Endothelial cell of umbilical vein (primary cell): ENCODE results near the gene TMEM131. TPM values are rescaled to one million over a fixed set of nuclear protein-coding genes. Genes with fewer than 3 reads are reported as not detected.

ENCODE experiments used
- BruUV-seq: library from RNA; stranded (reverse); fragments of 400-500 nt; replicated peaks from 2 replicates; lab custom pipeline; 2021; lab: Mats Ljungman, UMichigan
- CTCF ChIA-PET: fragments of 300-600, 350-600 bp; sonication (Branson Sonifier 250); formaldehyde crosslinking; loops from one replicate; lab custom pipeline; 2021; ENCODE audit warnings: antibody characterized with exemption, inconsistent platforms; lab: Charles Lee
- POLR2A ChIA-PET: fragments of 300-600, 350-600 bp; sonication (Branson Sonifier 250); formaldehyde crosslinking; loops from one replicate; lab custom pipeline; 2021; ENCODE audit warnings: antibody characterized with exemption, inconsistent platforms; lab: Charles Lee
- DNase-seq: peaks from one replicate; pipeline ENCODE4 v3.0.0-alpha.2; 2011; ENCODE audit warnings: low read depth, low spot score
- FAIRE-seq: peaks from 2 replicates; lab custom pipeline; 2011; peaks lifted over from hg19 to GRCh38; lab: Jason Lieb, UNC
- H2AFZ ChIP-seq: 2 replicates; pipeline ENCODE4 v1.6.0; 2012; ENCODE audit warnings: low read depth, low read length, control low read depth, inconsistent platforms
- H3K27ac ChIP-seq: 2 replicates; pipeline ENCODE4 v1.5.1; 2011; ENCODE audit warnings: low read depth, mild to moderate bottlenecking, control low read depth, low read length, moderate library complexity; ENCODE audit not compliant: insufficient read depth
- H3K27me3 ChIP-seq, 2 experiments: 2 replicates each; pipeline versions ENCODE4 v1.6.0 to v1.6.1; 2011; ENCODE audit warnings: low read length in 2 of 2, mixed read lengths in 1 of 2; ENCODE audit not compliant: control insufficient read depth in 2 of 2, insufficient read depth in 2 of 2
- H3K36me3 ChIP-seq, 2 experiments: 2 replicates in 1 of 2; 3 replicates in 1 of 2; pipeline ENCODE4 v1.5.1; 2011; ENCODE audit warnings: low read length in 2 of 2, mild to moderate bottlenecking in 1 of 2, moderate library complexity in 1 of 2; ENCODE audit not compliant: control insufficient read depth in 2 of 2, insufficient read depth in 2 of 2; ENCODE audit errors: extremely low read depth in 1 of 2
- H3K4me1 ChIP-seq: 3 replicates; pipeline ENCODE4 v1.5.1; 2011; ENCODE audit warnings: mild to moderate bottlenecking, low read length; ENCODE audit not compliant: control insufficient read depth, insufficient read depth; ENCODE audit errors: extremely low read depth
- H3K4me2 ChIP-seq: 2 replicates; pipeline ENCODE4 v1.6.1; 2011; ENCODE audit warnings: low read length, control low read depth, mixed read lengths; ENCODE audit not compliant: insufficient read depth
- H3K4me3 ChIP-seq, 3 experiments: fragments of 200-600 bp in 1 of 3; sonication (generic), shearing (Covaris generic) in 1 of 3; replicated peaks in 1 of 3; 2 replicates each; pipeline ENCODE4 v1.5.1; 2011 to 2016; ENCODE audit warnings: control low read depth in 3 of 3, low read length in 3 of 3, mild to moderate bottlenecking in 2 of 3, inconsistent platforms in 1 of 3, low read depth in 1 of 3, moderate library complexity in 1 of 3; ENCODE audit not compliant: insufficient read depth in 1 of 3
- H3K79me2 ChIP-seq: 2 replicates; pipeline ENCODE4 v1.6.0; 2012; ENCODE audit warnings: low read length, inconsistent platforms; ENCODE audit not compliant: control insufficient read depth, insufficient read depth
- H3K9ac ChIP-seq: replicated peaks from 2 replicates; pipeline ENCODE3; 2011; ENCODE audit warnings: low read length, control low read depth; ENCODE audit not compliant: insufficient read depth; ENCODE audit errors: extremely low read depth
- H3K9me1 ChIP-seq: replicated peaks from 3 replicates; pipeline ENCODE4 v1.6.0; 2011; ENCODE audit warnings: mild to moderate bottlenecking, low read length; ENCODE audit not compliant: control insufficient read depth, insufficient read depth; ENCODE audit errors: extremely low read depth
- H3K9me3 ChIP-seq: replicated peaks from 2 replicates; pipeline ENCODE4 v1.5.1; 2012; ENCODE audit warnings: low read length, inconsistent platforms; ENCODE audit not compliant: control insufficient read depth, insufficient read depth
- H4K20me1 ChIP-seq: replicated peaks from 2 replicates; pipeline ENCODE3; 2011; ENCODE audit warnings: mild to moderate bottlenecking, low read length; ENCODE audit not compliant: control insufficient read depth, insufficient read depth; ENCODE audit errors: extremely low read depth
- EZH2 ChIP-seq: IDR thresholded peaks from 2 replicates; pipeline ENCODE4 v1.6.1; 2012; ENCODE audit warnings: borderline replicate concordance, low read depth, mild to moderate bottlenecking, moderate library complexity, low read length, inconsistent platforms; ENCODE audit not compliant: severe bottlenecking
- FOS ChIP-seq: IDR thresholded peaks from 2 replicates; pipeline ENCODE4 v1.6.1; 2011; ENCODE audit warnings: mild to moderate bottlenecking, low read length, moderate library complexity, borderline replicate concordance; ENCODE audit not compliant: insufficient read depth
- GATA2 ChIP-seq: IDR thresholded peaks from 2 replicates; pipeline ENCODE4 v1.7.0; 2011; ENCODE audit warnings: low read depth, mild to moderate bottlenecking, moderate library complexity, mixed read lengths, low read length; ENCODE audit not compliant: insufficient read length, insufficient read depth
- JUN ChIP-seq: IDR thresholded peaks from 2 replicates; pipeline ENCODE4 v1.6.1; 2011; ENCODE audit warnings: borderline replicate concordance, low read depth; ENCODE audit not compliant: insufficient read length, insufficient read depth
- MAX ChIP-seq: IDR thresholded peaks from 2 replicates; pipeline ENCODE4 v1.6.1; 2011; ENCODE audit not compliant: insufficient read depth, insufficient read length
- MYC ChIP-seq: IDR thresholded peaks from one replicate; pipeline ENCODE4 v1.6.1; 2011; ENCODE audit warnings: mild to moderate bottlenecking, low read depth, low read length
- POLR2A ChIP-seq: IDR thresholded peaks from 2 replicates; pipeline ENCODE4 v1.6.1; 2012; ENCODE audit warnings: low read depth, mild to moderate bottlenecking, control low read depth, low read length
- POLR2AphosphoS5 ChIP-seq: IDR thresholded peaks from 2 replicates; pipeline ENCODE4 v1.6.1; 2012; ENCODE audit warnings: low read depth, mild to moderate bottlenecking, control low read depth, low read length, moderate library complexity; ENCODE audit not compliant: insufficient read depth
- dilution Hi-C: fragments of 300-500 bp; cut with MboI; formaldehyde crosslinking; loops from one replicate; pipeline ENCODE4 v1.15.0; 2019; ENCODE audit warnings: low sequenced_read_pairs; ENCODE audit not compliant: extremely low pct_ligation_motif_present
- intact Hi-C: fragments of 100-400 bp; cut with micrococcal nuclease; formaldehyde crosslinking; loops from one replicate; pipeline ENCODE4 v1.10.0; 2022
- polyA plus RNA-seq, 4 experiments: library from polyadenylated mRNA; depleted of rRNA in 3 of 4; stranded (reverse) in 3 of 4; unstranded in 1 of 4; fragments of >200 nt; gene quantifications; 2 replicates each; pipeline versions ENCODE4 v1.2.1 to v1.2.3, GENCODE V29; 2011 to 2012; ENCODE audit warnings: missing spikeins in 1 of 4
- small RNA-seq: library from RNA; depleted of rRNA; stranded (forward); fragments of <200 nt; gene quantifications from one replicate; pipeline ENCODE3, GENCODE V24; 2012; ENCODE audit warnings: low replicate concordance, low read depth; ENCODE audit not compliant: insufficient read depth, insufficient read length
- total RNA-seq: library from RNA; stranded (reverse); gene quantifications from 2 replicates; pipeline ENCODE4 v1.2.3, GENCODE V29; 2021
- TF ChIP-seq, protein P1 (sequence below), 2 donors: IDR thresholded peaks; 1 replicate in 1 of 2; 2 replicates in 1 of 2; pipeline ENCODE4 v1.5.1; 2011; ENCODE audit warnings: low read length in 2 of 2, mild to moderate bottlenecking in 2 of 2, moderate library complexity in 2 of 2, control low read depth in 1 of 2, inconsistent platforms in 1 of 2, low read depth in 1 of 2; ENCODE audit not compliant: insufficient read depth in 1 of 2; ENCODE audit errors: extremely low read depth in 1 of 2

TMEM131 gene
- total and polyA plus RNA-seq, 2 donors (not counting 3 experiments of a cell fraction or from before 2014, with no cell fraction given): 12.2 to 28.6 TPM

DNA sequence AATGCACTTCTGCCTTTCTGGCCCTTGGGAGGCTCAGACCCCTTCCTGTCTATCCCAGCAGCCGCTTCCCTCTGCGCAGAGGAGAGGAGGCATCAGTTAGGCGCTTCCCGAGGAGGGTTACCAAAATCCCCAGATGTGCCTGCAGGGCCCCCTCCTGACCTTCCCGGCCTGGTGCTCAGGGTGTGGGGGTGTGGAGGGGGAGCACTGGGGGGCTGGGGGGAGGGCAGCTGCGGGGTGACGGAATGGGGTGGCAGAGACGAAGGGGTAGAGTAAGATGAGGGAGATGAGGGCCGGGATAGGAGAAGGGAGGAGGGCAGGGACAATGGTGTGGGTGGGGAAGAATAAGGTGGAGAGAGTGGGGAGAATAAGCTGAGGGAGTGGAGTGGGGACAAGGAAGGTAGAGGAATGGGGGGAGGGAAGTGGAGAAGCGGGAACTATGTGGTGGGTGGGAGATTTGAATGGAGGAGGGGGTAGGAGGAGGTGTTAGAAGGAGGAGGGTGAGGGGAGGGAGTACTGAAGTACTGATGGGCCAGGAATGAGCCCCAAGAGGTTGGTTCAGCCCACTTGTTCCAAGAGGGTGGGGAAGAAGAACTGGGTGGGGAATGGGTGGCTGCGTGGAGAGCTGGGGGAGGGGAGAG lies 288.9 kb downstream of the TMEM131 start:
- ChIA-PET CTCF (interaction anchor here (0.7 to 9.1 kb wide), 5 partner anchors 8 to 678 kb away, joined by 3 to 68 read pairs (median 4); no protein-coding TSS in a partner anchor), POLR2A (no interaction called here)
- no peaks in the 10 kb centered on the region for H3K9me1 ChIP-seq
- no peaks in the 10 kb centered on the region for H4K20me1 ChIP-seq
- FAIRE-seq (no peak), DNase-seq (no peak)
- H3K4me1 ChIP-seq: no peaks in the 10 kb centered on the region
- no peaks in the 10 kb centered on the region for H3K9me3 ChIP-seq
- H2AFZ ChIP-seq: no peak overlapping the region
- H3K9ac ChIP-seq: no peak overlapping the region
- intact Hi-C loops (no loop called here), dilution Hi-C loops (no loop called here)
- H3K4me3 ChIP-seq: no peak overlapping the region
- H3K27me3 ChIP-seq: peaks cover 2% of the 10 kb centered on the region in 2 experiments
- TF ChIP-seq FOS (no peak), JUN (no peak), POLR2AphosphoS5 (no peak), EZH2 (no peak), MAX (no peak), GATA2 (no peak), MYC (no peak), POLR2A (no peak)
- TF ChIP-seq, protein P1, sequence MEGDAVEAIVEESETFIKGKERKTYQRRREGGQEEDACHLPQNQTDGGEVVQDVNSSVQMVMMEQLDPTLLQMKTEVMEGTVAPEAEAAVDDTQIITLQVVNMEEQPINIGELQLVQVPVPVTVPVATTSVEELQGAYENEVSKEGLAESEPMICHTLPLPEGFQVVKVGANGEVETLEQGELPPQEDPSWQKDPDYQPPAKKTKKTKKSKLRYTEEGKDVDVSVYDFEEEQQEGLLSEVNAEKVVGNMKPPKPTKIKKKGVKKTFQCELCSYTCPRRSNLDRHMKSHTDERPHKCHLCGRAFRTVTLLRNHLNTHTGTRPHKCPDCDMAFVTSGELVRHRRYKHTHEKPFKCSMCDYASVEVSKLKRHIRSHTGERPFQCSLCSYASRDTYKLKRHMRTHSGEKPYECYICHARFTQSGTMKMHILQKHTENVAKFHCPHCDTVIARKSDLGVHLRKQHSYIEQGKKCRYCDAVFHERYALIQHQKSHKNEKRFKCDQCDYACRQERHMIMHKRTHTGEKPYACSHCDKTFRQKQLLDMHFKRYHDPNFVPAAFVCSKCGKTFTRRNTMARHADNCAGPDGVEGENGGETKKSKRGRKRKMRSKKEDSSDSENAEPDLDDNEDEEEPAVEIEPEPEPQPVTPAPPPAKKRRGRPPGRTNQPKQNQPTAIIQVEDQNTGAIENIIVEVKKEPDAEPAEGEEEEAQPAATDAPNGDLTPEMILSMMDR (IDR thresholded peaks at IDR 0.05; ENCODE audit: extremely low read depth in 1 of 2, insufficient read depth in 1 of 2, low read depth in 1 of 2, low read length in 2 of 2): no peak
- no TSS peak for BruUV-seq
- no peaks in the 10 kb centered on the region for H3K79me2 ChIP-seq
- H3K36me3 ChIP-seq: no peaks in the 10 kb centered on the region
- H3K4me2 ChIP-seq: no peak overlapping the region
- no peak overlapping the region for H3K27ac ChIP-seq

Small RNA genes within 50 kb of the gene (small RNA-seq; reads per million reads assigned to genes)
- gene HMGN1P36 (not detected), gene RNU7-96P (not detected)

Other genes with a start within 250 kb of the TMEM131 start
- not detected in 2 replicates for gene VWA3B, start 91.2 kb upstream of the TMEM131 start, total RNA-seq
- gene VWA3B, start 91.2 kb upstream of the TMEM131 start, polyA plus RNA-seq: not detected in 2 replicates